ENCODE measurements around the gene PLSCR4.

DNA sequence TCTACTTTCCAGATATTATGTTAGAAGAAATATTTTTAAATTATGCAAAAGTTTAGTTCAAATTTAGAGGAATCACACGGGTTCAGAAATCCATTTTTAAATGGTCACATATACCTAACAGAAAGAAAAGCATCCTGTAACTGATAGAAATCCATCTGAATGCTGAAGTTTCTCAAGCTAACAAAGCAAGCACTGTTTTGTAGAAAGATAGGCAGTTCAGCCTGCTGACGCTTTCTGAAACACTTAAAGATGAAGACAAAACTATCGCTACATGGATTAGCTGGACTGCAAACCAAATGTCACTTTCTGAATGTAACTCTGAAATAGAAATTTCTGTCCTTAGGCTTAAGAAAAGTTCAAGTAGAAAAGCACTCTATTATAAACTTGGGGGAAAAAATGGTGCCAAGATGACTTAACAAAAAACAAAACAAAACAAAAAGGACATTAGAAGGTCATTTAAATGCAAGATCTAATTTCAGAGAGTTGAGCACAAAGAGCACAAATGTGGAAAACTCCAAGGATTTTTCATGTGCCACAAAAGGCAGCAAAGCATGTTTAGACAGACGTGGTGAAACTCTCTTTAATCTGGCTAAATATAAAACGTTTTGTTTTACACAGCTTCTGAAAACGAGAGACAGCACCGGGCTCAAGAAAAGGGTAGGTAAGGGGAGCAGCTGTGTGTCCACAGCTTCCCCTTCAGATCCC, 91.1 kb downstream of the PLSCR4 start:
- TF ChIP-seq SREBF2 (IDR thresholded peaks at IDR 0.05) (no peak), EP300 (IDR thresholded peaks at IDR 0.05) (no peak), ESRRA (IDR thresholded peaks at IDR 0.05; ENCODE audit: borderline replicate concordance, low read length) (no peak), MYC (IDR thresholded peaks at IDR 0.05; ENCODE audit: borderline replicate concordance, low read length) (no peak), KDM5A (IDR thresholded peaks at IDR 0.05) (no peak), MAFK (IDR thresholded peaks at IDR 0.05; ENCODE audit: partially characterized antibody) (no peak), KDM1A (IDR thresholded peaks at IDR 0.05; ENCODE audit: low read depth) (no peak), HOXA7 (CRISPR knock-in tag; IDR thresholded peaks at IDR 0.05) (no peak), ZC3H11A (IDR thresholded peaks at IDR 0.05) (no peak)
- TF ChIP-seq, protein P1, sequence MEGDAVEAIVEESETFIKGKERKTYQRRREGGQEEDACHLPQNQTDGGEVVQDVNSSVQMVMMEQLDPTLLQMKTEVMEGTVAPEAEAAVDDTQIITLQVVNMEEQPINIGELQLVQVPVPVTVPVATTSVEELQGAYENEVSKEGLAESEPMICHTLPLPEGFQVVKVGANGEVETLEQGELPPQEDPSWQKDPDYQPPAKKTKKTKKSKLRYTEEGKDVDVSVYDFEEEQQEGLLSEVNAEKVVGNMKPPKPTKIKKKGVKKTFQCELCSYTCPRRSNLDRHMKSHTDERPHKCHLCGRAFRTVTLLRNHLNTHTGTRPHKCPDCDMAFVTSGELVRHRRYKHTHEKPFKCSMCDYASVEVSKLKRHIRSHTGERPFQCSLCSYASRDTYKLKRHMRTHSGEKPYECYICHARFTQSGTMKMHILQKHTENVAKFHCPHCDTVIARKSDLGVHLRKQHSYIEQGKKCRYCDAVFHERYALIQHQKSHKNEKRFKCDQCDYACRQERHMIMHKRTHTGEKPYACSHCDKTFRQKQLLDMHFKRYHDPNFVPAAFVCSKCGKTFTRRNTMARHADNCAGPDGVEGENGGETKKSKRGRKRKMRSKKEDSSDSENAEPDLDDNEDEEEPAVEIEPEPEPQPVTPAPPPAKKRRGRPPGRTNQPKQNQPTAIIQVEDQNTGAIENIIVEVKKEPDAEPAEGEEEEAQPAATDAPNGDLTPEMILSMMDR (IDR thresholded peaks at IDR 0.05) = no peak

Measured in A549 (cell line).